ENCODE data around the gene TMPRSS12. TPM values are rescaled to one million over a fixed set of nuclear protein-coding genes. Genes with fewer than 3 reads are reported as not detected.

TMPRSS12 gene
- total RNA-seq, 5 donors from 2014 or later (not counting 1 experiment from before 2014, with no cell fraction given) = not detected

Other genes with a start within 250 kb of the TMPRSS12 start
- gene ATF1, start 78.8 kb upstream of the TMPRSS12 start, total RNA-seq = 10 to 100 TPM; 33.2 to 42.8 (median 35.5) TPM
- not detected for gene HIGD1C, start 109.6 kb downstream of the TMPRSS12 start, total RNA-seq
- 10 to 100 TPM; 46.5 to 62.2 (median 52.3) TPM for gene SLC11A2, start 183.5 kb downstream of the TMPRSS12 start, total RNA-seq
- gene LETMD1, start 205.4 kb downstream of the TMPRSS12 start, total RNA-seq = 10 to 100 TPM; 70.9 to 87.5 (median 71.9) TPM
- 10 to 100 TPM; 24.4 to 37.3 (median 34.3) TPM for gene CSRNP2, start 240.7 kb downstream of the TMPRSS12 start, total RNA-seq